WI38 (cell line): ENCODE results near the gene RSAD1.

Source experiments
- H3K4me3 ChIP-seq: 2 replicates; pipeline ENCODE4 v1.5.1; 2011; ENCODE audit warnings: low read depth, mild to moderate bottlenecking, control low read depth, low read length
- CTCF ChIP-seq: IDR thresholded peaks from 2 replicates; pipeline ENCODE4 v1.5.1; 2012; ENCODE audit warnings: low read depth, mild to moderate bottlenecking, control low read depth, low read length

RSAD1 gene

GRCh38 chr17:50458701-50459676 is 19.7 kb upstream of the RSAD1 start:
- no peak for TF ChIP-seq CTCF
- no peak overlapping the region for H3K4me3 ChIP-seq

- TF ChIP-seq CTCF = no peak
- no peak overlapping the region for H3K4me3 ChIP-seq
These were observed 18.9 kb upstream of the RSAD1 start for GRCh38 chr17:50459756-50460155.

- no peak overlapping the region for H3K4me3 ChIP-seq
- no peak for TF ChIP-seq CTCF
These were observed 17.7 kb upstream of the RSAD1 start for GRCh38 chr17:50460831-50461526.

GRCh38 chr17:50461550-50462132 is 17.0 kb upstream of the RSAD1 start:
- TF ChIP-seq CTCF = no peak
- H3K4me3 ChIP-seq = no peak overlapping the region

- TF ChIP-seq CTCF = no peak
- no peak overlapping the region for H3K4me3 ChIP-seq
These were observed 16.2 kb upstream of the RSAD1 start for GRCh38 chr17:50462446-50462845.

- no peak for TF ChIP-seq CTCF
- H3K4me3 ChIP-seq = no peak overlapping the region
These were observed 14.5 kb upstream of the RSAD1 start for GRCh38 chr17:50464121-50464520.
